Measurements from ENCODE around the gene PSMA8.
A peak's percentile ranks its signal among the peaks of the same experiment; 100 is the strongest.
"Not testable (repeated sequence)": the region's sequence is repeated elsewhere in the genome, so short reads cannot be mapped to it uniquely, and the experiment has no call there.

The PSMA8 gene

GRCh38 chr18:26181343-26181826 lies 47.7 kb downstream of the PSMA8 start:
- DNase-seq: no peak

- DNase-seq: no peak
These were observed 49.9 kb downstream of the PSMA8 start for GRCh38 chr18:26183395-26184112.

GRCh38 chr18:26185267-26185666 lies 51.6 kb downstream of the PSMA8 start:
- no peak for DNase-seq

GRCh38 chr18:26190506-26190905 lies 56.8 kb downstream of the PSMA8 start:
- no peak for DNase-seq

- no peak for DNase-seq
These were observed 58.6 kb downstream of the PSMA8 start for GRCh38 chr18:26192233-26192632.

- no peak for DNase-seq
These were observed 62.9 kb downstream of the PSMA8 start for GRCh38 chr18:26196605-26197004.

GRCh38 chr18:26202001-26202400 lies 68.3 kb downstream of the PSMA8 start:
- not testable (repeated sequence) for DNase-seq

GRCh38 chr18:26205318-26205717 lies 71.6 kb downstream of the PSMA8 start:
- no peak for DNase-seq

- DNase-seq: no peak
These were observed 72.8 kb downstream of the PSMA8 start for GRCh38 chr18:26206488-26206887.

- no peak for DNase-seq
These were observed 74.3 kb downstream of the PSMA8 start for GRCh38 chr18:26207937-26208336.

- no peak for DNase-seq
These were observed 75.3 kb downstream of the PSMA8 start for GRCh38 chr18:26208977-26209376.

- DNase-seq: no peak
These were observed 76.5 kb downstream of the PSMA8 start for GRCh38 chr18:26210147-26210546.

GRCh38 chr18:26215247-26215970 lies 81.7 kb downstream of the PSMA8 start:
- DNase-seq: no peak

- no peak for DNase-seq
These were observed 91.5 kb downstream of the PSMA8 start for GRCh38 chr18:26225022-26225693.

- DNase-seq: no peak
These were observed 92.2 kb downstream of the PSMA8 start for GRCh38 chr18:26225915-26226228.

GRCh38 chr18:26226229-26227050 lies 92.8 kb downstream of the PSMA8 start, which contains the start of gene TAF4B:
Gene TAF4B (plus strand): TSS chr18:26226445. CDS start chr18:26226934, 489 bp downstream.
- peak; percentile 92 for DNase-seq

GRCh38 chr18:26227051-26227670 lies 93.5 kb downstream of the PSMA8 start:
- DNase-seq: no peak

GRCh38 chr18:26228562-26229260 lies 95.0 kb downstream of the PSMA8 start:
- DNase-seq: no peak

- DNase-seq: no peak
These were observed 96.8 kb downstream of the PSMA8 start for GRCh38 chr18:26230497-26230896.

GRCh38 chr18:26233208-26233607 lies 99.5 kb downstream of the PSMA8 start:
- DNase-seq: no peak

- DNase-seq: not testable (repeated sequence)
These were observed 103.7 kb downstream of the PSMA8 start for GRCh38 chr18:26237363-26237762.

- not testable (repeated sequence) for DNase-seq
These were observed 105.0 kb downstream of the PSMA8 start for GRCh38 chr18:26238718-26239117.
